GM19023 (cell line): ENCODE results near the gene DGUOK.
"Not testable (repeated sequence)": the region's sequence is repeated elsewhere in the genome, so short reads cannot be mapped to it uniquely, and the experiment has no call there.

Source experiments
- ATAC-seq: cut with Tn5 transposase; IDR thresholded peaks from one replicate; pipeline ENCODE4 v1.9.1; 2021; ENCODE audit warnings: mild to moderate bottlenecking, moderate library complexity; ENCODE audit not compliant: unreplicated experiment

DGUOK gene

GRCh38 chr2:73899801-73900336 is 26.8 kb upstream of the DGUOK start:
- no peak for ATAC-seq

GRCh38 chr2:73901143-73901542 is 25.5 kb upstream of the DGUOK start:
- no peak for ATAC-seq

GRCh38 chr2:73902284-73902683 is 24.4 kb upstream of the DGUOK start:
- no peak for ATAC-seq

- no peak for ATAC-seq
Observed at GRCh38 chr2:73903313-73903712, 23.4 kb upstream of the DGUOK start.

GRCh38 chr2:73903949-73904613 is 22.6 kb upstream of the DGUOK start:
- not testable (repeated sequence) for ATAC-seq

- no peak for ATAC-seq
Observed at GRCh38 chr2:73904952-73905351, 21.7 kb upstream of the DGUOK start.

- no peak for ATAC-seq
Observed at GRCh38 chr2:73906847-73907505, 19.7 kb upstream of the DGUOK start.

- ATAC-seq = peak; percentile 84
Observed at GRCh38 chr2:73907840-73908452, 18.7 kb upstream of the DGUOK start.

GRCh38 chr2:73908689-73909652 is 17.7 kb upstream of the DGUOK start:
- ATAC-seq = no peak

GRCh38 chr2:73910873-73911547 is 15.7 kb upstream of the DGUOK start:
- ATAC-seq = no peak

- no peak for ATAC-seq
Observed at GRCh38 chr2:73911548-73912208, 15.0 kb upstream of the DGUOK start.

GRCh38 chr2:73913414-73914054 is 13.1 kb upstream of the DGUOK start:
- ATAC-seq = no peak

GRCh38 chr2:73914667-73915066 is 12.0 kb upstream of the DGUOK start:
- no peak for ATAC-seq

- ATAC-seq = no peak
Observed at GRCh38 chr2:73915437-73915993, 11.2 kb upstream of the DGUOK start.

GRCh38 chr2:73916666-73917065 is 10.0 kb upstream of the DGUOK start:
- no peak for ATAC-seq

GRCh38 chr2:73917296-73917695 is 9.4 kb upstream of the DGUOK start:
- ATAC-seq = no peak

- ATAC-seq = no peak
Observed at GRCh38 chr2:73917696-73918207, 8.9 kb upstream of the DGUOK start.

- no peak for ATAC-seq
Observed at GRCh38 chr2:73918856-73919255, 7.8 kb upstream of the DGUOK start.
